HEK293T (cell line): Measurements from ENCODE around the gene PTPRM.

Experiments
- ARNT ChIP-seq: fragments of 450-650 bp; IDR thresholded peaks from 2 replicates; pipeline ENCODE4 v1.6.1; 2017; ENCODE audit warnings: mild to moderate bottlenecking
- BHLHE40 ChIP-seq: fragments of 450-650 bp; IDR thresholded peaks from 2 replicates; pipeline ENCODE4 v1.6.1; 2016; ENCODE audit warnings: mild to moderate bottlenecking, moderate library complexity, borderline replicate concordance
- CTBP1 ChIP-seq: fragments of 450-650 bp; IDR thresholded peaks from 2 replicates; pipeline ENCODE4 v1.6.1; 2016; ENCODE audit warnings: borderline replicate concordance
- ELF4 ChIP-seq: fragments of 450-650 bp; IDR thresholded peaks from 2 replicates; pipeline ENCODE4 v1.6.1; 2017; ENCODE audit warnings: antibody characterized with exemption
- FOXA1 ChIP-seq: fragments of 450-650 bp; IDR thresholded peaks from 2 replicates; pipeline ENCODE4 v1.6.1; 2016; ENCODE audit warnings: mild to moderate bottlenecking
- FOXM1 ChIP-seq: fragments of 450-650 bp; IDR thresholded peaks from 2 replicates; pipeline ENCODE4 v1.6.1; 2017; ENCODE audit warnings: mild to moderate bottlenecking, borderline replicate concordance
- HDGF ChIP-seq: fragments of 450-650 bp; IDR thresholded peaks from 2 replicates; pipeline ENCODE4 v1.6.1; 2017; ENCODE audit warnings: antibody characterized with exemption, borderline replicate concordance
- L3MBTL2 ChIP-seq: fragments of 450-650 bp; conservative IDR thresholded peaks from 2 replicates; pipeline ENCODE4 v1.6.1; 2016; ENCODE audit warnings: mild to moderate bottlenecking
- LEF1 ChIP-seq: fragments of 450-650 bp; IDR thresholded peaks from 2 replicates; pipeline ENCODE4 v1.6.1; 2017; ENCODE audit warnings: mild to moderate bottlenecking, borderline replicate concordance
- SP1 ChIP-seq: fragments of 450-650 bp; IDR thresholded peaks from 2 replicates; pipeline ENCODE4 v1.6.1; 2017
- SUZ12 ChIP-seq: fragments of 450-650 bp; IDR thresholded peaks from 2 replicates; pipeline ENCODE4 v1.6.1; 2016; ENCODE audit warnings: mild to moderate bottlenecking
- TARDBP ChIP-seq: fragments of 450-650 bp; IDR thresholded peaks from 2 replicates; pipeline ENCODE4 v1.6.1; 2016
- ZNF384 ChIP-seq: fragments of 450-650 bp; IDR thresholded peaks from 2 replicates; pipeline ENCODE4 v1.6.1; 2016
- TF ChIP-seq, protein P1 (sequence below): fragments of 450-650 bp; IDR thresholded peaks from 2 replicates; pipeline ENCODE4 v1.6.1; 2016

DNA sequence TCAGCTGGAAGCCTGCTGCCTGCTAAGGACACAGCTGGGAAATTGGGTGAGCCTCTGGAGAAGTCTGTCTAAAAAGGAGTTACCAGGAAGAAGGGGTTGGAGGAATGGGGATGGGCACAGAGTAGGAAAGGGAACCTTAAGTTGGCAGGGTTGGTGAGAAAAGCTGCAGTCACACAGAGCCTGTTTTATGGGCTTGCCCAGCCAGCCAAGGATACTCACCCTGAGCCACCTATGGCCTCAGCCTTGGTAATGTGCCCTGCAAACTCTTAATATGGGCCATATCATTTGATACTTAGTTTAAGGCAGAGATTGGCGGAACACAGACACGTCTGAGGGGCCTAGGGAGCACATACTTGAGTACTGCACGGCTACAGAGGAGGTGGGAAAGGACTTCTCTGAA, 623.9 kb downstream of the PTPRM start:
- TF ChIP-seq FOXM1 (no peak), FOXA1 (no peak), ZNF384 (no peak), SP1 (no peak), TARDBP (no peak), ELF4 (no peak), CTBP1 (no peak), BHLHE40 (no peak), ARNT (no peak), HDGF (no peak), LEF1 (no peak), SUZ12 (no peak), L3MBTL2 (no peak)
- TF ChIP-seq, protein P1, sequence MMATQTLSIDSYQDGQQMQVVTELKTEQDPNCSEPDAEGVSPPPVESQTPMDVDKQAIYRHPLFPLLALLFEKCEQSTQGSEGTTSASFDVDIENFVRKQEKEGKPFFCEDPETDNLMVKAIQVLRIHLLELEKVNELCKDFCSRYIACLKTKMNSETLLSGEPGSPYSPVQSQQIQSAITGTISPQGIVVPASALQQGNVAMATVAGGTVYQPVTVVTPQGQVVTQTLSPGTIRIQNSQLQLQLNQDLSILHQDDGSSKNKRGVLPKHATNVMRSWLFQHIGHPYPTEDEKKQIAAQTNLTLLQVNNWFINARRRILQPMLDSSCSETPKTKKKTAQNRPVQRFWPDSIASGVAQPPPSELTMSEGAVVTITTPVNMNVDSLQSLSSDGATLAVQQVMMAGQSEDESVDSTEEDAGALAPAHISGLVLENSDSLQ, result no peak
